HS-5 (cell line): Measurements from ENCODE around the gene PRLR.
"Not testable (repeated sequence)": the region's sequence is repeated elsewhere in the genome, so short reads cannot be mapped to it uniquely, and the experiment has no call there.

Experiments used
- DNase-seq: peaks from one replicate; pipeline ENCODE4 v3.0.0-alpha.2; 2012; ENCODE audit warnings: low read depth

PRLR gene

DNA sequence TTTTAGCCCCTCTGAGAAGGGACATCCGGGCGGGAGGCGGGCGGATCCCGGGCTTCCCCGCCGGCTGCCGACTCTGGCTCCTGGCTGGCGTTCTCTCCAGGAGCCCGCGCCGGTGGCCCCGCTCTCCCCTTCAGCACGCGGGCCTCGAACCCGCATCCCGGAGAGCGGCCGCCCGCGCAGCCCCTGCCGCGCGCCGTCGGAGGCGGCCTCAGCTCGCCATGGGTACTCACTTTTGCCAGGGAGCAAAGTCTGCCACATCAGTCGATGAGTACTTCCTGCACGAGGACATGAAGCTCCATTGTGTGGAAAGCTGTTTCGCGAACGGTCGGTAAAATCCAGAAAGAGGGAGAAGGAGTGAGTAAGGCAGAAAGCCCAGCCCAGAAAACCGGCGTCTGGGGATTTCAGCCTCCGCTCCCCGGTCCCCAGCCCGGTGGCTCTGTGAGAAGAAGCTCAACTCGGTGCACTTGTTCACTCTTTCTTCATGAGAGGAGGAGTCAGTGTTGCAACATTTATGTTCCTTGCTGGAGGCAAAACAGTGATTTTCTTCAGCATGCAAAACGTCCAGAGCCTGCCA lies at the start of gene PRLR:
Gene PRLR, minus strand, starts transcription at position 450 of the 574 bp plus-strand sequence. CDS start 140,867 bp downstream, outside the sequence.
- DNase-seq, result no peak

- DNase-seq, result no peak
Measured at GRCh38 chr5:35274839-35275509, 44.7 kb upstream of the PRLR start.

- DNase-seq, result no peak
Measured at GRCh38 chr5:35269006-35269405, 38.7 kb upstream of the PRLR start.

DNA sequence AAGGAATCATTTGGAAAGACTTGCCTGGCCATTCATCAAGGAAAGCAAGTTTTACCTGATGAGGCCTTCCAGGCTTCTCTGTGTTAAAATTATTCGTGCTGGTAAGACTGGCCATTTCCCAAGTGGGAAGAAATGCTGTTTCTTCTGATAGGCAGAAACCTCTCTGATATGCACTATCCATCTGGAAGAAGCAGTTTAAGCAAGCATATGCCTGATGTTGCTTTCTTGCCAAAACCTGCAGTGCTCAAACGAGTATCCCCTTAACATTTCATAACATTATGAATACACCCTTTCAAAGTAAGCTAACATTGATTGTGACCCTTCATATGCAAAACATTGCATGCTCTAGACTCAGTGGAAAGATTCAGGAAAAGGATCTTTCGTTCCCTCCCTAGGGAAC lies 36.0 kb upstream of the PRLR start:
- no peak for DNase-seq

- DNase-seq, result no peak
Measured at GRCh38 chr5:35264509-35264908, 34.2 kb upstream of the PRLR start.

DNA sequence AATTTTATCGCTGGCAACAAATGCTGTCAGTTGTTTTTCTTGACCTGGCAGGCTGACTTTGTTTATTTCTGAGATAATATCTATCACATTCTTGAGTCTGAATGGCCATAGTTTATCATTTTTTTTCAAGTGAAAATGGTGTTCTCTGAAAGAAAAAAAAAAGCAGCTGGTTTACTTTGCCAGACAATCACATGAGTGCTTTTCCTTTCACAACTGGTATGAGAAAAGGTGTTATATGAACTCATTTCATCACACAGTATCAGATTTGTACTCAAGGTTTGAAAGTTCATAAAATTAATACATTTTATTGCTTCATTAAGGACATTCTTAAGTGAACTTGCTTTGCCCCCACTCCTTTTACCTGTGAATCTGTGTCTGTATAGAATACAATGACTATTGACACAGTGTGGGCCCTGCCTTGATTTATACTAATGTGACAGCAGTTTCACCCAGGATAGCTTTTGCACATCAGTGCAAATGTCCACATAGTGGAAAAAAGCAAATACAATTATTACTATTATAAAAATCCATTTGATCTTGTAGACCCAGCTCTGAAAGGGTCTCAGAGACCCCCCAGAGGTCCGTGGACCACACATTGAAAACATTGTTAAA lies 33.1 kb upstream of the PRLR start:
- DNase-seq, result no peak

GRCh38 chr5:35253582-35253981 lies 23.3 kb upstream of the PRLR start:
- no peak for DNase-seq

- no peak for DNase-seq
Measured at GRCh38 chr5:35252963-35253362, 22.7 kb upstream of the PRLR start.

DNA sequence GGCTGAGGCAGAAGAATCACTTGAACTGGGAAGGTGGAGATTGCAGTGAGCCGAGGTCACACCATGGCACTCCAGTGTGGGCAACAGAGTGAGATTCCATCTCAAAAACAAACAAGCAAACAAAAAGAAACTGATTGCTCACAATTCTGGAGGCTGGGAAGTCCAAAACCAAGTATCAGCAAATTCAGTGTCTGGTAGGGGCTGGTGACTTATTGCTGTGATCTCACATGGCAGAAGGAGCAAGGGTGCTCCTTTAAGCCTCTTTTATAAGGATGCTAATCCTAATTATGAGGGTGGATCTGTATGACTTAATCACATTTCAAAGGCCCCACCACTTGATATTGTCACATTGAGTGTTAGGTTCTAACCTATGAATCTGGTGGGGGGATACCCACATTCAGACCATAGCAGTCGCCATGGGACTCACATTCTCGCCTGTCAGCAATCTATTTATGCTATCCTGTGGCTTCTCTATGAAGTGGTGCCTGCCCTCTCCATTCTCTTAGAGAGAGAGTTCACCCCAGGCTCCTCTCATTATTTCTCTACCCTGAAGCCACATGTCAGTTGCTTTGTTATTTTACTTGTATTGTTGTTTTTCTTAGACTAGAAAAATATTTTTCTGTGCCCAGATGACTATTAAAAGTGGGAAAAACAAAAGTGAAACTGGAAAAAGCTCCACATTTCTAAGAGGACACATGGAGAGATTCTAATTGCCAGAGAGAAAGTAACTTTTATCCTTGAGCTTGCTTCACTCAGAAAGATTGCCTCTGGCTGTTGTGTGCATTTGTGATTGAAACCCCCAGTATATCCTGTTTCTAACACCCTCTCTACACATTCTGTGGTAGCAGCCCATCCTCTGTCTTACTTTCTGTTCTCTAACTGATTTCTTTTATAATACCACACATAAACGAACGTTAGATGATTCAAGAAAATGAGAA lies 18.8 kb upstream of the PRLR start:
- DNase-seq, result no peak

DNA sequence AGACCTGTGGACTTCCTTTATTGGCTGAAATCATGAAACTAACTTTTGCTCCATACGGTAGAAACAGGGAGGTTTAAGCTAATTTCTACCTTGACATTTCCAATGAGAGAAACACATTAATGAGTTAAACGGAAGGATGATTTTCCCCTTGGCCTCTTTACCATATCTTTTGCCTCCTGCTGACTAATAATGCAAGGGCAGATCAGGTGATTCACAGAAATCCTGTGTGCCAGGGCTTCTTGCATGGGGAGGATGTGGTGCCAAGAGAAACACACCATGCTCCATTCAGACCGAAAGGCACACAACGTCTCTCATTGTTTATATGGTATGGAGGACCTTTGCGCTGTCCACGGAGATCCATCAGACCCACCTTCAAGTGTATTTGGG lies 17.4 kb upstream of the PRLR start:
- no peak for DNase-seq

DNA sequence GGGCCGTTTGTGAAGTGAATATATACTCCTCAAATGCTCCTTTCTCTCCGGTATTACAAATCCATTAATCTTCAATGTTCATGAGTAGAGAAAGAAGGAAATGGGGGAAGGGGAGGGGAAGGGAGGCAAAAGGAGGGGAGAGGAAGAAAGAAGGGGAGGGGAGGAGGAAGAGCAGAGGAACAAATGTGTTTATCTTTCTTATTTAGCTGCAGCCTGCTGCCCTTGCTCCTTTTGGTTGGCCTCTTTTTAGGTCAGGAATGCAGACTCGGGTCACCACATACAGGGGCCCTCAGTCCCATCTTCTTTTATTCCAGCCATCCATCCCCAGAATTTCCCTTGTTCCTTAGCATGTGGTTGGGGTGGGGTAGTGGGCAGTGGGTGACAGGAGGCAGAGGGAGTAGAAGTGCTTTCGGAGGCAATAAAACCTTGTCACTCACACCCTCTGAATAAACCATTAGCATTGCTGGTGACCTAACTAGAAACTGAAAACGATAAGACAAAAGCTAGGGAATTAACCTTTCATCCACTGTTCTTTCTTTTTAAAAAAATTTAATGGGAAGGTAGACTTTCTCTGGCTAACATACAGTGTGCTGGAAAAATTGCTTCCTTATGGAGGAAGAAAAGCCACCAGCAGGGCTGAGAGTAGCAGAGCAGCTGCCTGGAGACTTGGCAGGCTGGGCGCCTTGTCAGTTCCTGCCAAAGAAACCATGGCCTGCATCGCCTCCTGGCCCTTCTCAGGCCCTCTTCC lies 16.8 kb upstream of the PRLR start:
- DNase-seq, result no peak

GRCh38 chr5:35246411-35246810 lies 16.1 kb upstream of the PRLR start:
- DNase-seq, result no peak

GRCh38 chr5:35245371-35245770 lies 15.1 kb upstream of the PRLR start:
- not testable (repeated sequence) for DNase-seq

DNA sequence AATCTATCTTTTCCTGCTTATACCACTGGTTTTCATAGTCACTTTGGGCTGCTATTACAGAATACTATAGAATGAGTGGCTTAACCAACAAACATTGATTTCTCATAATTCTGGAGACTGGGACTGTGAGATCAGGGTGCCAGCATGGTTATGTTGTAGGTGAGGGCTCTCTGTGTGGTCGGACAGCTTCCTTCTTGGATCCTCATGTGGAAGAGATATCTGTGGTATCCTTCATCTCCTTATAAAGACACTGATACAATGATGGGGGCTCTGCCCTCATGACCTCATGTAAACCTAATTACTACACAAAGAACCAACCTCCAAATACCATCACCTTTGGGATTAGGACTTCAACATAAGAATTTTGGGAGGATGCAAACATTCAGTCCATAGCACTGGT lies 13.9 kb upstream of the PRLR start:
- DNase-seq, result no peak

GRCh38 chr5:35242702-35243258 lies 12.5 kb upstream of the PRLR start:
- DNase-seq, result no peak

- DNase-seq, result no peak
Measured at GRCh38 chr5:35240892-35241291, 10.6 kb upstream of the PRLR start.

GRCh38 chr5:35239911-35240610 lies 9.8 kb upstream of the PRLR start:
- DNase-seq, result no peak

GRCh38 chr5:35239476-35239875 lies 9.2 kb upstream of the PRLR start:
- no peak for DNase-seq

DNA sequence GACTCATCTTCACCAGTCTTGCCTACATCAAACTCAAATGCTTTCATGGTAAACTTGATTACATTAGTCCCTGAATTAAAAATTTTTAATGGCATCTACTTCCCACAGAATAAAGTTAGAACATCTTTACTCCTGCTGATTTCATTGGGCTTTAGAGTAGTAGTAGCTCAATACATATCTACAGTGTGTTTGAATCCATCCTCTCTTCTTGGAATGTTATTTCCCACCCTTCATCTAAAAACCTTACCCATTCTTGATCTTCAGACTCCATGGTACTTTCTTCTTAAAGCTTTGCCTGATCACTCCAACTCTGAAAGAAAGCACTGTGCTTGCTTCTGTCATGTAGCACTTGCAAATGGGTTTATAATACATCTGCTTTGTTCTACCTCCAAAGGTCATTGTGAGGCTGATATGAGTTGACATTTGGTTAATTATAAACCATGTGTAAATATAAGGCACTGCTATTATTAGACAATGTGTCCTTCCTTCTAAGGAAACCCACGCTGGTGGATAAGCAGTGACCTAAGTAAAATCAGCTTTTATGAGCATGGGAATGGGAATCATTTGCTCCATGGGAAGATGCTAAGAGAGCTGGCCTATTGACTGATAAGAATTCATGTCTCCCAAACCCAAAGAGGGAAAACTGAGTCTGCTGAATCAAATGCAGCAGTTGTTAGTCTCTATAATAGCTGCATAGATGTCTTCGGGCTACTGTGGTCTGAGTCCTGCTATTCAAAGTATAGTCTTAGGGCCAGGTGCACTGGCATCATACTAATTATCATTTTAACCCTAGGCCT lies 7.5 kb upstream of the PRLR start:
- DNase-seq, result no peak

DNA sequence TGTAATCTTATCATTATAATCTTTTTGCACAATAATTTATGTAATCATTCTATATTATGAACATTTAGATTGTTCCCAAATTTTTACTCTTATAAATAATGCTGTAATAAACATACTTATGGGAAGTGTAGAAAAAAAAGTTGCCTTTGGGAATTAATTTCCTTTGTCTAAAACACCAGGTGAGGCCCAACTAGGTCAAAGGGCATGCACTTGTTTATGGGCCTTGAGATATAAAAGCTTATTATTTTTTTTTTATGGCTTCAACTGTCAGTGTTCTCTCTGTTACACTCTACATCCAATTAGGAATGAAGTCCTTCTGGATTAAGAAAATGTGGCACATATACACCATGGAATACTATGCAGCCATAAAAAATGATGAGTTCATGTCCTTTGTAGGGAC lies 6.5 kb upstream of the PRLR start:
- no peak for DNase-seq
